A549 (cell line): ENCODE data around the gene SMC1A. TPM values are rescaled to one million over a fixed set of nuclear protein-coding genes. Genes with fewer than 3 reads are reported as not detected.

ENCODE experiments used
- ATAC-seq, 2 experiments: fragments of 200-7000 bp in 1 of 2; fragments of >200 bp in 1 of 2; cut with Nextera tagmentation in 1 of 2; cut with Tn5 transposase in 1 of 2; 3 replicates each; pipeline versions ENCODE4 v1.8.0 to v1.9.1; 2018 to 2020; ENCODE audit warnings: mild to moderate bottlenecking in 1 of 2, moderate library complexity in 1 of 2
- CTCF ChIA-PET: fragments of 300-600 bp; sonication (Branson Sonifier 250); formaldehyde crosslinking; extraction: SDS; loops from one replicate; lab custom pipeline; 2021; ENCODE audit warnings: antibody characterized with exemption, inconsistent platforms; lab: Yijun Ruan, JAX
- POLR2A ChIA-PET: fragments of 350-600 bp; formaldehyde crosslinking; extraction: SDS; loops from one replicate; lab custom pipeline; 2021; ENCODE audit warnings: antibody characterized with exemption, inconsistent platforms; lab: Yijun Ruan, JAX
- DNase-seq, 2 experiments: peaks; one replicate each; pipeline versions ENCODE4 v3.0.0 to v3.0.0-alpha.2; 2011 to 2016; ENCODE audit warnings: low read depth in 1 of 2, low spot score in 1 of 2
- FAIRE-seq: peaks from 2 replicates; lab custom pipeline; 2011; peaks lifted over from hg19 to GRCh38; lab: Jason Lieb, UNC
- H3K27ac ChIP-seq, 2 experiments: fragments of >200 bp; sonication (Bioruptor Twin); formaldehyde crosslinking; 3 replicates each; pipeline ENCODE4 v1.5.1; 2016 to 2017
- H3K4me1 ChIP-seq: fragments of >200 bp; sonication (Bioruptor Twin); formaldehyde crosslinking; 3 replicates; pipeline ENCODE4 v1.6.1; 2016
- H3K4me2 ChIP-seq: fragments of >200 bp; sonication (Bioruptor Twin); formaldehyde crosslinking; 3 replicates; pipeline ENCODE4 v1.6.1; 2016
- H3K4me3 ChIP-seq: fragments of >200 bp; sonication (Bioruptor Twin); formaldehyde crosslinking; 3 replicates; pipeline ENCODE4 v1.5.1; 2016
- H3K9me3 ChIP-seq: fragments of >200 bp; sonication (Bioruptor Twin); formaldehyde crosslinking; 3 replicates; pipeline ENCODE4 v1.6.1; 2016
- BHLHE40 ChIP-seq: IDR thresholded peaks from 2 replicates; pipeline ENCODE4 v1.6.1; 2012; ENCODE audit warnings: low read depth, low read length, inconsistent platforms
- CEBPB ChIP-seq, 2 experiments: fragments of >200 bp in 1 of 2; sonication (Bioruptor Twin) in 1 of 2; formaldehyde crosslinking in 1 of 2; IDR thresholded peaks; 2 replicates each; pipeline ENCODE4 v1.6.1; 2012 to 2016
- EP300 ChIP-seq, 2 experiments: fragments of >200 bp; sonication (Bioruptor Twin); formaldehyde crosslinking; IDR thresholded peaks; 2 replicates in 1 of 2; 3 replicates in 1 of 2; pipeline ENCODE4 v1.6.1; 2016 to 2017
- ESRRA ChIP-seq: fragments of 150-350 bp; IDR thresholded peaks from 2 replicates; pipeline ENCODE4 v1.6.1; 2014; ENCODE audit warnings: mild to moderate bottlenecking, low read length, borderline replicate concordance
- FOSB ChIP-seq: fragments of 250-450 bp; sonication (Bioruptor Pico); IDR thresholded peaks from 2 replicates; pipeline ENCODE4 v1.5.0; 2020; ENCODE audit warnings: mild to moderate bottlenecking, moderate library complexity
- FOSL2 ChIP-seq, 2 experiments: fragments of 450-650 bp in 1 of 2; fragments of >200 bp in 1 of 2; sonication (Bioruptor Twin) in 1 of 2; formaldehyde crosslinking; IDR thresholded peaks; 2 replicates each; pipeline versions ENCODE4 v1.5.0 to v1.6.1; 2016 to 2020; ENCODE audit warnings: mild to moderate bottlenecking in 1 of 2, moderate library complexity in 1 of 2
- GATA3 ChIP-seq: IDR thresholded peaks from 2 replicates; pipeline ENCODE4 v1.6.1; 2012; ENCODE audit warnings: borderline replicate concordance
- HDAC2 ChIP-seq: fragments of 200-600 bp; sonication (generic); IDR thresholded peaks from 2 replicates; pipeline ENCODE4 v1.6.1; 2016
- HEYL ChIP-seq: fragments of 250-450 bp; sonication (Bioruptor Pico); IDR thresholded peaks from 2 replicates; pipeline ENCODE4 v1.8.0; 2021; ENCODE audit warnings: mild to moderate bottlenecking, moderate library complexity
- MAFK ChIP-seq: fragments of 450-650 bp; IDR thresholded peaks from 2 replicates; pipeline ENCODE4 v1.6.1; 2014; ENCODE audit not compliant: partially characterized antibody
- NFE2L2 ChIP-seq: fragments of 150-350 bp; conservative IDR thresholded peaks from 2 replicates; pipeline ENCODE4 v1.6.1; 2014; ENCODE audit warnings: low read length
- NPAS2 ChIP-seq: fragments of 250-450 bp; sonication (Bioruptor Pico); IDR thresholded peaks from 2 replicates; pipeline ENCODE4 v1.8.0; 2022; ENCODE audit warnings: mild to moderate bottlenecking, moderate library complexity, borderline replicate concordance
- RARB ChIP-seq: fragments of 250-450 bp; sonication (Bioruptor Pico); IDR thresholded peaks from 2 replicates; pipeline ENCODE4 v1.8.0; 2021; ENCODE audit warnings: mild to moderate bottlenecking, moderate library complexity
- RNF2 ChIP-seq: fragments of 200-600 bp; sonication (generic); IDR thresholded peaks from 2 replicates; pipeline ENCODE4 v1.6.1; 2016; ENCODE audit warnings: low read depth, mild to moderate bottlenecking, antibody characterized with exemption, moderate library complexity, borderline replicate concordance
- SREBF2 ChIP-seq: fragments of 450-650 bp; IDR thresholded peaks from 2 replicates; pipeline ENCODE4 v1.6.1; 2014; ENCODE audit warnings: mild to moderate bottlenecking, moderate library complexity
- ZC3H11A ChIP-seq: fragments of 450-650 bp; IDR thresholded peaks from 2 replicates; pipeline ENCODE4 v1.6.1; 2014; ENCODE audit warnings: antibody characterized with exemption, mild to moderate bottlenecking
- WGBS: methylation state at CpG from one replicate; pipeline ENCODE4 v1.1.6; 2017; ENCODE audit errors: missing lambda C conversion rate; 5-methylcytosine and 5-hydroxymethylcytosine counted together
- polyA plus RNA-seq, 4 experiments: library from polyadenylated mRNA; depleted of rRNA in 3 of 4; stranded (reverse); fragments of >200 nt; fragmentation: RNase III in 1 of 4; extraction: RNeasy Plus Mini Kit Qiagen cat#74134 plus additional on column Dnase treatment in 1 of 4; gene quantifications; 2 replicates in 3 of 4; 3 replicates in 1 of 4; pipeline ENCODE4 v1.2.3, GENCODE V29; 2011 to 2017
- TF ChIP-seq, protein P1 (sequence below): IDR thresholded peaks from 2 replicates; pipeline ENCODE4 v1.6.1; 2012
- TF ChIP-seq, protein P2 (sequence below): IDR thresholded peaks from 2 replicates; pipeline ENCODE4 v1.6.1; 2012
- TF ChIP-seq, protein P3 (sequence below): fragments of 250-450 bp; sonication (Bioruptor Pico); IDR thresholded peaks from 2 replicates; pipeline ENCODE4 v1.5.0; 2020; ENCODE audit warnings: low read depth, mild to moderate bottlenecking, moderate library complexity
- TF ChIP-seq, protein P4 (sequence below): fragments of >200 bp; sonication (Bioruptor Twin); formaldehyde crosslinking; IDR thresholded peaks from 2 replicates; pipeline ENCODE4 v1.6.1; 2016

SMC1A gene
- polyA plus RNA-seq, 2 of the 4 experiments (the other 2 are of a cell fraction): 76.7 to 100 TPM

DNA sequence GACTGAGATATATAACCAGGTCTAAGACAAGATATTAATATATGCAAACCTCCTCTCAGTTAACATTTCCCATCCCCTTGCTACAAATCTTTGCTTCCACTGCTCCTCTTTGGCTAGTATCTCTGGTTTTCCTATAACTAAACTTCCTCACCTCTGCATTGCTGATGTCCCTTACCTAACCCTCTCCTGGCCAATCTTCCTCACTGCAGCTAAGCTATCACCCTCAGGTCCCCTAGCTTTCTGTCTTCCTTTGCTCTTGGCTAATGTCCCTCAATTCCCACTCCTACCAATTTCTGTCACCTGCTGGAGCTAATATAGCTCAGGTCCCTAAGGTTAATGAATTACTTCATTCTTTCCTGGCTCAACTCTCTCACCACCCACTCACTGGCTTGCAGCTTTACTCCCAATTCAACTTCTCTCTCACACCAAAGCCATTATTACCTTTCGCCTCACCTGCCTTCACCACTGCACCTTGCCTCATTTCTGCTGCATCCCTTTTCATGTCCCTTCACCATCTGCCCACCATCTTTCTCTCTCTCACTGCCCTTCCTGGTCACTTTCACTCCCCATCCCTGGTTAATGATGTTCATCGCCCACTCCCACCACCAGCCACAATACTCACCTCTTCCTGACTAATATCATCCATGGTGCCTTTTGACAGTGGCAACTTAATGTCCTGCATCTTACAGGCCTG, 26.7 kb downstream of the SMC1A start:
- 87% methylated on average over 2 of the region's 2 CpGs for WGBS
- DNase-seq (no peak), ATAC-seq (peak; percentile 63 to 78; a peak in 5 of 6 replicates), FAIRE-seq (no peak)
- no peak overlapping the region for H3K4me2 ChIP-seq
- no peak overlapping the region for H3K27ac ChIP-seq
- ChIA-PET POLR2A (no interaction called here), CTCF (interaction anchor here (0.6 to 0.7 kb wide), 2 partner anchors 10 to 22 kb away, joined by 3 read pairs; no protein-coding TSS in a partner anchor)
- no peak for TF ChIP-seq RARB (CRISPR knock-in tag)
- TF ChIP-seq HDAC2: no peak
- no peak for TF ChIP-seq MAFK
- TF ChIP-seq, protein P1, sequence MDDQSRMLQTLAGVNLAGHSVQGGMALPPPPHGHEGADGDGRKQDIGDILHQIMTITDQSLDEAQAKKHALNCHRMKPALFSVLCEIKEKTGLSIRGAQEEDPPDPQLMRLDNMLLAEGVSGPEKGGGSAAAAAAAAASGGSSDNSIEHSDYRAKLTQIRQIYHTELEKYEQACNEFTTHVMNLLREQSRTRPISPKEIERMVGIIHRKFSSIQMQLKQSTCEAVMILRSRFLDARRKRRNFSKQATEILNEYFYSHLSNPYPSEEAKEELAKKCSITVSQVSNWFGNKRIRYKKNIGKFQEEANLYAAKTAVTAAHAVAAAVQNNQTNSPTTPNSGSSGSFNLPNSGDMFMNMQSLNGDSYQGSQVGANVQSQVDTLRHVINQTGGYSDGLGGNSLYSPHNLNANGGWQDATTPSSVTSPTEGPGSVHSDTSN: no peak
- TF ChIP-seq SREBF2: no peak
- no peak for TF ChIP-seq HEYL (CRISPR knock-in tag)
- no peak for TF ChIP-seq EP300 (IDR thresholded peaks at IDR 0.05)
- no peak overlapping the region for H3K4me3 ChIP-seq
- no peaks in the 10 kb centered on the region for H3K4me1 ChIP-seq
- H3K9me3 ChIP-seq: no peaks in the 10 kb centered on the region

DNA sequence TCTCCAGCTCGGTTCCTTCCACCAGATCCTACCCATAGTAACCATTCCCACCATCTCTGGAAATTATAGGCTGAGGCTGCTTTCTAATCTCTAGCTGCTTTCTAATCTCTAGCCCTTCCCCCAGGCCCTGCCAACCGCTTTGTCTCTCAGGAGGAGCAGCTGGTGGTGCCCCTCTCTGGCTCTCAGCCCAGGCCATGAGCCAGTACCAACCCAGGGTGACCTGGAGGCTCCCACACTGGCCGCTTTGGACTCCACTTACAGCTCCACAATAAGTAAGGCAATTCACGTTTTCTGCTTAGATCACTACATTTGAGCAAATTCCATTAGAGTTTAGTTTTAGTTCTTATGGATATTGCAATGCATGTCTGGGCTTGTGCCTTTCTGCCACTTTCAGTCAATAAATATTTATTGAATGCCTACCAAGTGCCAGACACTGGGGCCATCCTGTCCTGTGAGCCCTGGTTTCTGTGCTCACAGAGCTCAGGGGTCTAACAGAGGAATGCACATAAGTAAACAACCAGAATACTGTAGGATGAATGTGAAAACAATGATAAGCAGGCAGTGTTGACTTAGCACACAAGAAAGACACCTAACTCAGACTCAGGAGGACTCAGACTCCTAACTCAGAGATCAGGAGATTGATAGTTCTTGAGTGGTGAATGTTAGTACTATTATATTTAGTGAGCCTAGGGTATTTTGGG, 38.9 kb downstream of the SMC1A start:
- Histone ChIP-seq H3K4me1 (0 out of 3 replicates have a peak, but pooled peaks cover 9% of the 10 kb centered on the region), H3K27ac (peak overlapping the region in 1 of 2 experiments; percentile 52; a peak in 2 of 6 replicates), H3K4me2 (no peak overlapping the region), H3K4me3 (no peak overlapping the region), H3K9me3 (no peaks in the 10 kb centered on the region)
- CTCF ChIA-PET: interaction anchor here (1.5 to 1.6 kb wide), 2 partner anchors 9 to 62 kb away, joined by 3 to 4 read pairs; no protein-coding TSS in a partner anchor
- DNase-seq (no peak), FAIRE-seq (peak; percentile 13), ATAC-seq (no peak)
- TF ChIP-seq SREBF2 (no peak), GATA3 (no peak), RARB (CRISPR knock-in tag) (no peak), FOSL2 (IDR thresholded peaks at IDR 0.05) (no peak), FOSL2 (CRISPR knock-in tag; IDR thresholded peaks at IDR 0.05) (no peak), RNF2 (no peak), BHLHE40 (no peak), CEBPB (IDR thresholded peaks at IDR 0.05) (no peak), NPAS2 (no peak), ZC3H11A (no peak), NFE2L2 (no peak), FOSB (CRISPR knock-in tag) (no peak), ESRRA (no peak)
- TF ChIP-seq, protein P2, sequence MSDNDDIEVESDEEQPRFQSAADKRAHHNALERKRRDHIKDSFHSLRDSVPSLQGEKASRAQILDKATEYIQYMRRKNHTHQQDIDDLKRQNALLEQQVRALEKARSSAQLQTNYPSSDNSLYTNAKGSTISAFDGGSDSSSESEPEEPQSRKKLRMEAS: no peak
- TF ChIP-seq, protein P3, sequence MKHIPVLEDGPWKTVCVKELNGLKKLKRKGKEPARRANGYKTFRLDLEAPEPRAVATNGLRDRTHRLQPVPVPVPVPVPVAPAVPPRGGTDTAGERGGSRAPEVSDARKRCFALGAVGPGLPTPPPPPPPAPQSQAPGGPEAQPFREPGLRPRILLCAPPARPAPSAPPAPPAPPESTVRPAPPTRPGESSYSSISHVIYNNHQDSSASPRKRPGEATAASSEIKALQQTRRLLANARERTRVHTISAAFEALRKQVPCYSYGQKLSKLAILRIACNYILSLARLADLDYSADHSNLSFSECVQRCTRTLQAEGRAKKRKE (CRISPR knock-in tag): no peak
- TF ChIP-seq, protein P4, sequence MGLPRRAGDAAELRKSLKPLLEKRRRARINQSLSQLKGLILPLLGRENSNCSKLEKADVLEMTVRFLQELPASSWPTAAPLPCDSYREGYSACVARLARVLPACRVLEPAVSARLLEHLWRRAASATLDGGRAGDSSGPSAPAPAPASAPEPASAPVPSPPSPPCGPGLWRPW: no peak
- TF ChIP-seq, protein P1: no peak
- 94% methylated on average over 4 of the region's 4 CpGs for WGBS
- POLR2A ChIA-PET: no interaction called here
